ENCODE results near the gene MAB21L3. TPM values are rescaled to one million over a fixed set of nuclear protein-coding genes. Genes with fewer than 3 reads are reported as not detected.

Gene MAB21L3
- total RNA-seq, 2 donors from 2014 or later: 0.14 TPM; not detected in 1

DNA sequence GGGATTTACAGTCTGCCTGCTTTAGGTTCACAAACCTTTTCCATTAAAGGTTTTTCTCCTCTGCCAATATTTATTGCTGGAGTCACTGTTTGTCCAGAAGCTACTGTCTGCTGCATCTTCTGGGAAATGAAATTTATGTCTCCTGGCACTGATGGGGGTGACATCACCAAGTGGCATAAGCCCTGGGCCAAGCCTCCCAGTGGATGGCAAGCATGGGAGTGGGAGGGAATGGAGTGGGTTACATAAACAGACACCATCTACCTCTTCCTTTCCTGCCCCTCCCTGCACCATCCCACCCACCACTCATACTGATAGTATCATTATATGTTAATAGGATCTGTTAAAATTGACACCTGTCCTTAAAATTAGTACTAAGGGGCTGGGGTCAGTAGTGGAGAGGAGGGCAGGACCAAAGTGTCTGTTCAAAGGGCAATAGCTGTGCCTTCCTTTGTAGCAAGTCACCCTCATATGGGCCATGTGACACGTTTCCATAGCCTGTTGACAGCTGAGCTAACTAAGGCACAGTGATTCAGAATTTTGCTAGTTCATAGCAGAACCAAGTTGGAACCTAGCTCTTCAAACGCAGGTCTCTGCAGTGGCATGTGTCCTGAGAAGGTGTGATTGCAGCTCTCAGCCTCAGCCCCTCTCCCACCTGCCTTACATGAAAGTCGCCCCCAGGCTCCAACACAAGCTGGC, 71.0 kb downstream of the MAB21L3 start:
- DNase-seq (no peak), ATAC-seq (replicated peaks in 1 of 2) (no peak)
- H3K4me3 Mint-ChIP-seq: no peak overlapping the region
- H3K27ac Mint-ChIP-seq: no peak overlapping the region
- no peaks in the 10 kb centered on the region for H3K9me3 Mint-ChIP-seq
- H3K27me3 Mint-ChIP-seq (ENCODE audit: low read depth): peaks cover 19% of the 10 kb centered on the region
- no peaks in the 10 kb centered on the region for H3K4me1 Mint-ChIP-seq (ENCODE audit: low read depth)
- H3K36me3 Mint-ChIP-seq (ENCODE audit: insufficient read depth in 2 of 2): no peaks in the 10 kb centered on the region

Other genes with a start within 250 kb of the MAB21L3 start
- gene SLC22A15, start 134.9 kb upstream of the MAB21L3 start, total RNA-seq: 1 to 10 TPM; 1.5 to 2.6 TPM